ENCODE data around the gene URI1. TPM values are rescaled to one million over a fixed set of nuclear protein-coding genes. Genes with fewer than 3 reads are reported as not detected.

Gene URI1, protein sequence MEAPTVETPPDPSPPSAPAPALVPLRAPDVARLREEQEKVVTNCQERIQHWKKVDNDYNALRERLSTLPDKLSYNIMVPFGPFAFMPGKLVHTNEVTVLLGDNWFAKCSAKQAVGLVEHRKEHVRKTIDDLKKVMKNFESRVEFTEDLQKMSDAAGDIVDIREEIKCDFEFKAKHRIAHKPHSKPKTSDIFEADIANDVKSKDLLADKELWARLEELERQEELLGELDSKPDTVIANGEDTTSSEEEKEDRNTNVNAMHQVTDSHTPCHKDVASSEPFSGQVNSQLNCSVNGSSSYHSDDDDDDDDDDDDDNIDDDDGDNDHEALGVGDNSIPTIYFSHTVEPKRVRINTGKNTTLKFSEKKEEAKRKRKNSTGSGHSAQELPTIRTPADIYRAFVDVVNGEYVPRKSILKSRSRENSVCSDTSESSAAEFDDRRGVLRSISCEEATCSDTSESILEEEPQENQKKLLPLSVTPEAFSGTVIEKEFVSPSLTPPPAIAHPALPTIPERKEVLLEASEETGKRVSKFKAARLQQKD
- 42.0 to 50.4 TPM (median 49.4 TPM) in 3 replicates for total RNA-seq
- long read RNA-seq, transcript URI1-206 (10 exons, 2,495 nt) = minor isoform, 10 of 72 reads
- long read RNA-seq, transcript URI1-202 (11 exons, 3,444 nt) = major isoform, 41 of 72 reads
- long read RNA-seq, partial matches to known transcripts = 6 of 72 reads
- long read RNA-seq, other reads (novel, unspliced or antisense) = 15 of 72 reads

DNA sequence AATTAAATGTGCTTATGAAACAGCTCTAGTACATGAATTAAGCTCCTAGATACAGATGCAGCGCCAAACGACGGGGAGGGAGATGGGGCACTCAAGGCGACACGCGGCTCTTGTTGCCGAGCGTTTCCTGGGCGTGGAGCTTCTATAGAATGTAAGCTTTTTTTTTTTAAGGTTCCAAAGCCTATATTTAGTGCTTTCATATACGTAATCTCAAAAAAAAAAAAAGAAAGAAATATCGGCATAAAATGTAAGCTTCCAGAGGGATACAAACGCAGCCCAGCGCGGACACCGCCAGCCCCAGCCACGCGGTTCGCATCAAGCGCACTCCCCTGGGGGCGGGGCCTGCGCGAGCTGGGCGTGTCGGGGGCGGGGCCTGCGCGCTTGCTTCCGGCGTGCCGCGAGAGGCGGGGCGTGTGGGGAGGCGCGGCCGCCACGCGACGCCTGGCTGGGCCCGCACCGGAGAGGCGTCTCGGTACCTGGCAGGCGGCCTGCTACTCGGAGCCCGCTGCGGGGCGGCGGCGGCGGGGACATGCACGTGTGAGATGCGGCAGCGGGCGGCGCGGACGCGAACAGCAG, at the start of gene URI1:
Gene URI1, plus strand, starts transcription at position 412 of the 576 bp plus-strand sequence. CDS start 309 bp downstream, outside the sequence.
- Mint-ChIP-seq H3K27ac (ENCODE audit: unreplicated experiment) (peak within 1 kb of the TSS; percentile 78), H3K27me3 (ENCODE audit: low read depth) (no peaks in the 10 kb centered on the region), H3K4me3 (ENCODE audit: unreplicated experiment) (peak within 1 kb of the TSS; percentile 91), H3K4me1 (ENCODE audit: low read depth) (peaks cover 29% of the 10 kb centered on the region), H3K36me3 (ENCODE audit: low read depth) (no peaks in the 10 kb centered on the region), H3K9me3 (ENCODE audit: low read depth) (peaks cover 6% of the 10 kb centered on the region)
- no peak for TF ChIP-seq CTCF (IDR thresholded peaks at IDR 0.05)
- DNase-seq (ENCODE audit: low spot score) = no peak

GRCh38 chr19:29893606-29894284, 48.3 kb upstream of the URI1 start:
- H3K27me3 Mint-ChIP-seq (ENCODE audit: low read depth) = peaks cover 3% of the 10 kb centered on the region
- no peak overlapping the region for H3K27ac Mint-ChIP-seq (ENCODE audit: unreplicated experiment)
- no peaks in the 10 kb centered on the region for H3K36me3 Mint-ChIP-seq (ENCODE audit: low read depth)
- no peak overlapping the region for H3K4me3 Mint-ChIP-seq (ENCODE audit: unreplicated experiment)
- DNase-seq (ENCODE audit: low spot score) = no peak
- H3K4me1 Mint-ChIP-seq (ENCODE audit: low read depth) = no peaks in the 10 kb centered on the region
- TF ChIP-seq CTCF (IDR thresholded peaks at IDR 0.05) = no peak
- no peaks in the 10 kb centered on the region for H3K9me3 Mint-ChIP-seq (ENCODE audit: low read depth)

DNA sequence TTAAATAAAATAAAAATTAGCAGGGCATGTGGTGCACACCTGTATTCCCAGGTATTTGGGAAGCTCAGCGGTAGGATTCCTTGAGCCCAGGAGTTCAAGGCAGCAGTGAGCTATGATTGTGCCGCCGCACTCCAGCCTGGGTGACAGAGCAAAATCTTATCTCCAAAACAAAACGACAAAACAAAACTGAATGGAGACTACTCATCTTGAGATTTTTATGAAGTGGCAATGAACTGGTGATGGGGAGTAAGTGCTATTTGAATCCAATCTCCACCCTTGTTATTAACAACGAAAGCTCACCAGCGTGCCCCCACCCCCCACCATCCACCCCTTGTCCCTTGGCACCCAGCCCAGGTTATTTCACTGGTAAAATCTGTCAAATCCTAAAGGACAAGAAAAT, 45.2 kb upstream of the URI1 start:
- no peak overlapping the region for H3K27ac Mint-ChIP-seq (ENCODE audit: unreplicated experiment)
- H3K4me3 Mint-ChIP-seq (ENCODE audit: unreplicated experiment) = no peak overlapping the region
- no peaks in the 10 kb centered on the region for H3K4me1 Mint-ChIP-seq (ENCODE audit: low read depth)
- H3K9me3 Mint-ChIP-seq (ENCODE audit: low read depth) = no peaks in the 10 kb centered on the region
- no peaks in the 10 kb centered on the region for H3K36me3 Mint-ChIP-seq (ENCODE audit: low read depth)
- no peak for TF ChIP-seq CTCF (IDR thresholded peaks at IDR 0.05)
- DNase-seq (ENCODE audit: low spot score) = no peak
- peaks cover 3% of the 10 kb centered on the region for H3K27me3 Mint-ChIP-seq (ENCODE audit: low read depth)

DNA sequence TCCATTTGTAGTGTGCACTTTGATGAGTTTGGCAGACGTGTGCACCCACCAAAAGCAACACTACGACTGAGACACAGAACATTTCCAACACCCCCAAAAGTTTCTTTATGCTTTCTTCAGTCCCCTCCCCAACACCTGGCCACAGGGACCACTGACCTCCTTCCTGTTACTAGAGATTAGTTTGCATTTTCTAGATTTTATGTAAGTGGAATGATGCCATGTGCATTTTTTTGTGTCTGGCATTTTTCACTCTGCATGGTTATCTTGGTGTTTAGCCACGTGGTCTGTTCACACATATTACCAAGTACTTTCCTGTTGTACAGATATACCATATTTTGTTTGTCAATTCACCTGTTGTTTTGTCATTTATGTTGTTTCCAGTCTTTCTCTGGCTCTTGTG, 44.6 kb upstream of the URI1 start:
- Mint-ChIP-seq H3K4me1 (ENCODE audit: low read depth) (no peaks in the 10 kb centered on the region), H3K36me3 (ENCODE audit: low read depth) (no peaks in the 10 kb centered on the region), H3K4me3 (ENCODE audit: unreplicated experiment) (no peak overlapping the region), H3K27ac (ENCODE audit: unreplicated experiment) (no peak overlapping the region), H3K27me3 (ENCODE audit: low read depth) (peaks cover 3% of the 10 kb centered on the region), H3K9me3 (ENCODE audit: low read depth) (no peaks in the 10 kb centered on the region)
- no peak for DNase-seq (ENCODE audit: low spot score)
- TF ChIP-seq CTCF (IDR thresholded peaks at IDR 0.05) = no peak

- DNase-seq (ENCODE audit: low spot score) = no peak
- no peak overlapping the region for H3K4me3 Mint-ChIP-seq (ENCODE audit: unreplicated experiment)
- H3K9me3 Mint-ChIP-seq (ENCODE audit: low read depth) = no peaks in the 10 kb centered on the region
- H3K27me3 Mint-ChIP-seq (ENCODE audit: low read depth) = no peaks in the 10 kb centered on the region
- no peak for TF ChIP-seq CTCF (IDR thresholded peaks at IDR 0.05)
- no peak overlapping the region for H3K27ac Mint-ChIP-seq (ENCODE audit: unreplicated experiment)
- no peaks in the 10 kb centered on the region for H3K4me1 Mint-ChIP-seq (ENCODE audit: low read depth)
- H3K36me3 Mint-ChIP-seq (ENCODE audit: low read depth) = no peaks in the 10 kb centered on the region
Measured at GRCh38 chr19:29904017-29904416, 38.0 kb upstream of the URI1 start.

Measured in chondrocyte (in vitro differentiated cells).